EL (cell line): ENCODE measurements around the gene TRIM2.

Source experiments
- DNase-seq: peaks from one replicate; pipeline ENCODE4 v3.0.0-alpha.2; 2016

TRIM2 gene

DNA sequence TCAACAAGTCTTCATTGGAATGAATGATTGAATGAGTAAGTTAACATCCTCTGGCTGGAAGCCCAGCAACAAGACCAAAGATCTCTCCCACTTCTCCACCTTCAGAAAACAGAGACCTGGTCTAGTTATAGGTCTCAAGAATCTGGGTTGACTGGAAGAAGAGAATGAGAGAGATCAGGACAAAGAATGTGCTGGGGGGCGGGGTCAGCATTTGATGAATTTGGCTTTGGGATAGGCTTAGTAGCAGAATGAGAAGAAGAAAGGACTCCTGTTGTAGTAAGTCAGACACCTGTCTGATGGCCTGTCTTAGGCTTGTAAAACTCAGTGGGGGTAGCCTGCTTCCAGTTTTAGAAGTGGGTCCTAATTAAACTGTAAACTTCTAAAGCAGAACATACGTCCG, 51.0 kb downstream of the TRIM2 start:
- DNase-seq, result no peak

DNA sequence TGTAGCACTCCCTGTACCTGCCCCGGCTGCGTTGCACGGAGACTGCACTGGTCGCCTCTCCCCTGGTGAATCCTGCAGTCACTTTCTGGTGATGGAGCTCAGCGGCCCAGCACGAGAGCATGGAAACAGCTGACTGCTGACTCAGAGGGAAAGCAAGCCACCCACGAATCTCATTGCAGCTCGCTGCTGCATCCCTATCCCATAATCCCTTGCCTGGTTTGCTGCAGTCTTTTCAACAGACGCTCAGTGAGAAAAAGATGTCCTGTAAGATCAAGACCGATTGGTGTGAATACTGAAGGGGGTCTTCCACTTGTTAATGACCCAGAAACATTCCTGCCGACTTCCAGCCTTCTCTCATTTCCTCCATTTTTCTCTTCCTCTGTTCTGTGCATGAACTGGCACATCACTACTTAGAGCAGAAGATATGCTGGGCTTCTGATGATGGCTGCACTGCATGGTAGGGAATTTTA, 52.9 kb downstream of the TRIM2 start:
- peak; percentile 44 for DNase-seq

DNA sequence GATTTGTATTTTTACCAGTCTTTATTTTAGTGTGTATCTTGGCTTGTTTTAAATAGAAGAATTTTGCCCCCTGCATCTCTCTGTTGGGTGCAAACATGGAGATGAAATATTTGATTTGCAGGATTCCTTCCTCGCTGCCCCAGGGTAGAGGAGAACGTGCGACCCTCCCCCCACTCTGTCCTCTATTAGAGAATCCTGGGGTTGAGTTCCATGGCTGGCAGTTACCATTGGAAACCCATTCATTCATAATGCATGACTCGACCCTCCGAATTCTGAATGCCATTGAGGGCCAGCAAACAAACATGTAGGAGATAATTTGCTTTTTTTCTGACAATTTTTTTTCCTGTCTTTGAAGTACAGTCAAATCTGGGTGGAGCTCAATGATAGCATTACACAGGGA, 53.7 kb downstream of the TRIM2 start:
- DNase-seq, result peak; percentile 32

DNA sequence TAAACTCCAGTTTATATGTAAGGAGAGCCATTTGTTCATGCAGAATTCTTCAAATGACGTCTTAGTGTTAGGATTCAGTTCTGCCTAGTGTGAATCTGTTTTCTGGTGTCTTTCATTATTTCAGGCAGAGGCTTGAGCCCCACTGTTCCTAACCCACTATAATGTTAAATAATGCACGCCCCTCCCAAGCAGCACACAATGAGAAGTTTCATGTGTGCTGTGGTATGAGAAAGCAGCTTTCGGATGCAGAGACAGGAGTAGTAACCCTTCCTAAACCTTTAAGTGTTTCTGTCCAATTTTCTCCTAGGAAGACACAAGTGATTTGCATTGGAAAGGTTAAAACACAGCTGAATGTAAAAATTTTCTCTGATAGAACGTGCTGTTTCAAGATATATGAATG, 54.5 kb downstream of the TRIM2 start:
- DNase-seq, result no peak

DNA sequence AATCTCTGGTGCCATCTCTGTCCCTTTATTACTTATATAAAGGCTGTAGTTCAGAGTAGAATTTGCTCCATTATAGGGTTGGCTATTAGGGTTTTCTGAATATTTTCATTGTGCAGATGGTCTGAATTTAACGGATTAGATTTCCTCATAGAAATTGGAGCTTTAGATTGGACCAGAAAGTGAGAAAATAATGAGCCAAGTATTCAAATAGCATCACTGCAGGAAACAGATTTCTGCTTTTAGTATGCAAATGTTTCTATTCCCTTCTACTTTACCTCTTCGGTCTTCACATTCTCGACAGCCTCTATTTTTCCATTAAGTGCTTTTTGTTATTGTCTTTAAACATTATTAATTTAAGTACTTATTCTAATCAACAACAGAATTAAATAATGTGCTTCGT, 55.4 kb downstream of the TRIM2 start:
- DNase-seq, result no peak

DNA sequence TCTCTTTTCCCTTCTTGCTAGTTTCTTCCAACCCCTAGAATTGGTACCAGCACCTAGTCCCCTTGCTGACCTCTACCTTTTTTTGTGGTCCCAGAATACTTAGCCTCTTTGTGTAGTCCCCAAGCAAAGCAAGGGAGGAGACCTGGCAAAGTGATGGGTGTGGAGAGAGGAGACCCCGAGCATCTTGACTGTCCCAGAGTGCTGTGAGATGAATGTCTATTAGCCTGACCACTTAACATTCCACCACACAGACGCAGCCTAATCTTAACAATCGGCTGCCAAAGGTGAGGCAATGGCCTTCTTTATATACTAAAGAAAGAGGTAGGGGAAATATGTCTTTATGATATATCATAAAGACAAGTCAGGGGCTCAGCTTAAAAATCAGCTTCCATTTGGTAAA, 55.9 kb downstream of the TRIM2 start:
- DNase-seq, result no peak

DNA sequence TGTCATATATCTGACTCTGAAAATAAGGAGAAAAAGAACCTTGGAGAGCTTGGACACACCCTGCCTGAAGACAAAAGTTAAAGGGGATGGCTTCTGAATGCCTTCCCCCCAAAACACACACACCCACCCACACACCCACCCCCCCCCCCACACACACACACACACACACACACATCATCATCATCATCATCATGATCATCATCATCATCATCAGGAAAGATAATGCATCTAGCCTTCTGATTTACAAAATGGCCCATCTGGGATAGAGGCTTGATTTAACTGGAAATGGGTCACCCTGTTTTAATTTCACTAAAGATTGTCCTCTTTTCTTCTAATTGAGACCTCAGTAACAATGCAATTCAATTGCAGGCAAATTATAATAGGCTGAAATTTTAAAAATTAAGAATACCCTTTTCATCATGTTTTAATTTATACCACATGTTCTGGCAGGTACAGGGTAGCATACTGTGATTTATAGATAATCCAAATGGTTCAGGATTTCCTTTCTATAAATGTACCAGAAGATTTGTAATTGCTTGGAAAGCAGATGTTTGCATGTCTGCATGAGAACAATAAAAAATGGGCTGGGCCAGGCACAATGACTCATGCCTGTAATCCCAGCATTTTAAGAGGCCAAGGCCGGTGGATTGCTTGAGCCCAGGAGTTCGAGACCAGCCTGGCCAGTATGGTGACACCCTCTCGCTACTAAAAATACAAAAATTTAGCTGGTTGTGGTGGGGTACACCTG, 56.5 kb downstream of the TRIM2 start:
- DNase-seq, result peak; percentile 22

DNA sequence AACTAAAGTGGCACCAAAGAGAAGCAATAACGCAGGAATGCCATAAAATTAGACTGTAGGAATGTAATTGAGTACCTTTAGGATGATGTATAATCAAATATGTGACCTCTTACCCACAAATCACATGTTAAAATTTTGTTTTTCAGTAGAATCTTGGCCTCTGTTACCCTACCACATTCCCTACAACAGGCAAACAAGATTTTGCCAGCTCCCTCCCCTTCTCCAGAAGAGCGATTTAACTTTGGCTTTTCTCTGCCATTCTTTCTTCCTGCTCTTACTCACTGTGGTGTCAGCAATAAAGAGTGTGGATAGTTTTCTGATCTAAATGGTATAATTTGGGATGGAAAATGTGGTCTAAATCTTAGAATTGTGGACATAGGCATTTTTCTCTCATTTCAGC, 57.2 kb downstream of the TRIM2 start:
- DNase-seq, result no peak

DNA sequence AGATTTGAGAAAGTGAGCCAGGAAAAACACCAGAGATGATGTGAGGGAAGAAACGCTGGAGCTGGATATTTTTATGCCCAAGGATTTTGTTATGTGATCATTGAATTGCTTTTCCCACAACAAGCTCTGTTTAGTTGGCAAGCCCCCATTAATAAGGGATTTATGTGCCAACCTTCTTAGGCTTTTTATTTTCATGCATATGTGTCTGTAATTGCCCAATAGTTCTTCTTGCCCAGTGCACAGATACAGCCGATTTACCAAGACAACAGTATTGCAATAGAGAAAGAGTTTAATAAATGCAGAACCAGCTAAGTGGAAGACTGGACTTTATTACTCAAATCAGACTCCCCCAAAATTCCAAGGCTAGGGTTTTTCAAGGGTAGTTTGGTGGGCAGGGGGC, 57.7 kb downstream of the TRIM2 start:
- DNase-seq, result no peak

DNA sequence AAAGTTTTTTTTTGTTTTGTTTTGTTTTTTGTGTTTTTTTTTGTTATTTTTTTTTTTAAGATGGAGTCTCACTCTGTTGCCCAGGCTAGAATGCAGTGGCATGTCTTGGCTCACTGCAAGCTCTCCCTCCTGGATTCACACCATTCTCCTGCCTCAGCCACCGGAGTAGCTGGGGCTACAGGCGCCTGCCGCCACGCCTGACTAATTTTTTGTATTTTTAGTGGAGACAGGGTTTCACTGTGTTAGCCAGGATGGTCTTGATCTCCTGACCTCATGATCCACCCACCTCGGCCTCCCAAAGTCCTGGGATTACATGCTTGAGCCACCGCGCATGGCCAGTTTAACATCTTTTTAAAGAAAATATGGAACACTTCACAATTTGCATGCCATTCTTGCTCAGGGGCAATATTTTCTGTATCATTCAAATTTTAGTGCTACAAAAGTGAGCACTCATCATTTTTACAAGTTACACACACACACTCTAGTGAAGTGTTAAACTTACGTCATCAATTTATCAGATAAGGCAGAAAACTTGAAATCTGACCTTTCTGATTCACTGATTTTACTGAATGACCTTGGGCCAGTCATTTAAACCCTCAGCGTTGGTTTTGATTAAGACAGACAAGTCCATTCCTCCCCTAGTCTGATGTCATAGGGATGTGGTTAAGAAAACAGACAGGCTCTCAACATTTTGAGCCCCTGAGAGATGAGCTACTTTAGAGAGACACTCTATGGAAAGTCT, 61.2 kb downstream of the TRIM2 start:
- no peak for DNase-seq

DNA sequence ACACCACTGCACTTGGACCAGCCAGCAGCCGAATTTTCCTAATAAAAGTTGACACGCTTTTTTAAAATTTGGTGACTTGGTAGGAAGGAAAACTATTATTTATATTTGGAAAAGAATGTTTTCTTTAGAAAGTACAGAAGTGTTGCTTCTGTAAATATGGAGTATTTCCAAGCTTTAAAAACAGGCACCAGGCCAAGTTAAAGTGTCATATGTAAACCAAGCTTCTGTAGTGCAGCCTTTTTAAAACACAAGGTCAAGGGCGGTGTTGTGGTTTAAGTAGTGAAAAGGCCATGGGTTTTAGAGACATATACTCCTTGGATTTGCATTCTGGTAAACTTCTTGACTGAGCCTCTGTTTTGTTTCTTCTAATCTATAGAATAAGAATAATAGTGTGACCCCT, 62.7 kb downstream of the TRIM2 start:
- DNase-seq, result no peak

DNA sequence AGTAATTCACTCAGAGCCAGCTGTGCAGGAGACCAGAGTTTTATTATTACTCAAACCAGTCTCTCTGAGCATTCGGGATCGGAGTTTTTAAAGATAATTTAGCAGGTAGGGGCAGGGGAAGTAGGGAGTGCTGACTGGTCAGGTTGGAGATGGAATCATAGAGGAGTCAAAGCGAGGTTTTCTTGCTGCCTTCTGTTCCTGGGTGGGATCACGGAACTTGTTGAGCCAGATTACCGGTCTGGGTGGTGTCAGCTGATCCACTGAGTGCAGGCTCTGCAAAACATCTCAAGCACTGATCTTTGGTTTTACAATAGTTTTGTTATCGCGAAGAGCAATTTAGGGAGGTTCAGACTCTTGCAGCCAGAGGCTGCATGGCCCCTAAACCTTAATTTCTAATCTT, 63.6 kb downstream of the TRIM2 start:
- no peak for DNase-seq

DNA sequence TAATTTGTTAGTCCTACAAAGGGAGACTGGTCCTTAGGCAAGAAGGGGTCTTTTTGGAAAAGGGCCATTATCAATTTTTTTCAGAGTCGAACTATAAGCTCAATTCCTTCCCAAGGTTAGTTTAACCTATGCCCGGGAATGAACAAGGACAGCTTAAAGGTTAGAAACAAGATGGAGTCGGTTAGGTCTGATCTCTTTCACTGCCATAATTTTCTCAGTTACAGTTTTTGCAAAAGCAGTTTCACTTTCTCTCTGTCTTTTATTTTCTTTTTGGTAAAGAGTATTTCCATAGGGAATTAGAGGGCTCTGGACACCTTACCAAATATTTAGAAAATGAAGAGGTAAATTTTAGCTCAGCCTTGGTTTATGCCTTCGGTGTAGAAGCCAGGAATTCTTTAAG, 64.1 kb downstream of the TRIM2 start:
- DNase-seq, result no peak

DNA sequence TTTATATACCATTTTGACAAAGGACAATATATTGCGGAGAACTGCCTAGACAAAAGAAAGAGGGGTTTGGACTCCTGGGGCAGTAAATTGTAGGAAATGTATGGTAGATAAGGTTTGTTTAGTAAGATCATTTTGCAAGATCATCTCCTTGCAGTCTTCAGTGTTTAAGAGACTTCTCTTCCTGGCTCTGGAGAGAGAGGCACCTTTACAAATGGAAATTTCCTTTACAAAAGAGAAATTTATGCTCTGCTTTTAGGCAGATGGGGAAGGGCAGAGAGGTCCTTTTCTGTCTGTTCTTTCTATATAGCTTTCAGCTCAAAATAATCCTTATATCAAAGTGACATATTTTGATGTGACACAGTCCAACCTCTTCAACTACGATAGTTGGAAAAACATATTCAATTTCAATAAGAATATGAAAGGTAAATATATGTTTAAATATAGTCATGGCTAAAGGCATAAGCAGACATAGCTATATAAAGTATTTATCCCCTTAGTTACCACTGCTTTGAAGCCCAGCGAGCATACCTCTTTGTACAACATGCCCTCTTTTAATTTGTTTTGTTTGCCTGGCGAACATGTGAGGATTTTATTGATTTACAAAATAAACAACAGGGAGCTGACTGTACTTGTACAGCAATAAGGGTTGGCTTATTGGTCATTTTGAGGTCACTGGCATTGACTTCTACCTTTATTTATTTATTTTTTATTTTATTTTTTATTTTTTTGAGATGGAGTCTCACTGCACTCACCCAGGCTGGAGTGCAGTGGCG, 65.2 kb downstream of the TRIM2 start:
- no peak for DNase-seq

DNA sequence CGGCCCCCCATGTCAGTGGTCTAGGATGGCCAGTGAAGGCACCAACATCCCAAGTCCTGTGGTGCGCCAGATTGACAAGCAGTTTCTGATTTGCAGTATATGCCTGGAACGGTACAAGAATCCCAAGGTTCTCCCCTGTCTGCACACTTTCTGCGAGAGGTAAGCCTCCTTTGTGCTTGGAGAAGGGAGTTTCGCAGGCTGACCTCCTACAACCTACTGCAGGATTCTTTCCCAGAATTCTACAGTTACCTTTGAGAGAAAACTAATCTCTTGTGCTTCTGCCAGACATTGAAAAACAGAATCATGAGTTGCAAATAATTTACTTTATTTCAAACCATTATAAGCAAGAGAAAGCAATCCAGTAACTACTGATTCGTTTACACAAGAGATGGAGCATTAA, 66.1 kb downstream of the TRIM2 start:
- no peak for DNase-seq

DNA sequence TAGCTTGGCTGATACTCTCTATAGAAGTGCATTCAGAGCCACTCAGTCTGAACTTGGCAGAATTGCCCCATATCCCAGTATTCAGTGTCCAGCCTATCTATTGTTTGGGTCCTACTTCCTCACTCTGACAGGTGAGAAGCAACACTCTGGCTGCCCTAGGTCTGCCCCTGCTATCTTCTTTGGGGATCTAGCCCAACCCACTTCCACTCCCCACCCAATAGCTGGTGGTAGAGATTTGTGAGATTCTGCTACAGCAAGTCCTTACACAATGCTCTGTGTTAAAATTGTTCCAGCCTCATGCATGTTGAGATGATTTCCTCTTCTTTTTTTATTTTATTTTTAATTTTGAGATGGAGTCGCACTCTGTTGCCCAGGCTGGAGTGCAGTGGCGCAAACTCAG, 67.6 kb downstream of the TRIM2 start:
- DNase-seq, result no peak

DNA sequence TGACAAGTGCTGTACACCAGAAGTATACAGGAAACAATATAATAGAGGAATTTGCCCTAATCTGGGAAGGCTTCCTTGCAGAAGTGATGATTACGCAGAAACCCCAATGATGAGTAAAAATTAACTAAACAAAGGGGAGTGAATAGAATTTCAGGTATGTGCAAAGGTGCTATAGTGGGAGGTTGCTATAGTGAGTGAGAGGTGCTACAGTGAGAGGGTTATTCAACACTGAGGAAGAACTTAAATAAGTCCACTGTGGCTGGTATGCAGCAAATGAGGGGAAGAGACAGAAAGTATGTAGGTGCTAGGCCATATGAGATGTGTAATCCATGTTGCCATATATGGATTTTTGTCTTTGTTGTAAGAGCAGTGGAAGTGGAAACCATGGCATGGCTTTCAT, 69.5 kb downstream of the TRIM2 start:
- DNase-seq, result no peak

DNA sequence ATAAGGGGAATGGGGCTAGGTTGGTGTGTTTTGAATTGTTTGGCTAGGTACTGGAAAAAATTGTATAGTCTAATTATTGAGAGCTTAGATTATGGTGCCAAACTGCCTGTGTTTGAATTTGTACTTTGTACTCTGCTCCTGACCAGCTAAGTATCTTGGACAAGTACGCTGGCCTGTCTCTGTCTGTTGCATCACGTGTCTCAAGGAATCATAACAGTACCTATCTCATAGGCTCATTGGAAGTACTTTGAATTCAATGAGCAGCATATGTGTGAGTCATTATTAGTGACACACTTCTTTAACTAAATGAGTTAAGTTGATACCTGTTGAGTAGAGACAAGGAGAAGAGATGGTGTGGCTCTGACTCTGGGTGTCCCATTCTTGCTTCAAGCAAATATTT, 70.7 kb downstream of the TRIM2 start:
- no peak for DNase-seq

DNA sequence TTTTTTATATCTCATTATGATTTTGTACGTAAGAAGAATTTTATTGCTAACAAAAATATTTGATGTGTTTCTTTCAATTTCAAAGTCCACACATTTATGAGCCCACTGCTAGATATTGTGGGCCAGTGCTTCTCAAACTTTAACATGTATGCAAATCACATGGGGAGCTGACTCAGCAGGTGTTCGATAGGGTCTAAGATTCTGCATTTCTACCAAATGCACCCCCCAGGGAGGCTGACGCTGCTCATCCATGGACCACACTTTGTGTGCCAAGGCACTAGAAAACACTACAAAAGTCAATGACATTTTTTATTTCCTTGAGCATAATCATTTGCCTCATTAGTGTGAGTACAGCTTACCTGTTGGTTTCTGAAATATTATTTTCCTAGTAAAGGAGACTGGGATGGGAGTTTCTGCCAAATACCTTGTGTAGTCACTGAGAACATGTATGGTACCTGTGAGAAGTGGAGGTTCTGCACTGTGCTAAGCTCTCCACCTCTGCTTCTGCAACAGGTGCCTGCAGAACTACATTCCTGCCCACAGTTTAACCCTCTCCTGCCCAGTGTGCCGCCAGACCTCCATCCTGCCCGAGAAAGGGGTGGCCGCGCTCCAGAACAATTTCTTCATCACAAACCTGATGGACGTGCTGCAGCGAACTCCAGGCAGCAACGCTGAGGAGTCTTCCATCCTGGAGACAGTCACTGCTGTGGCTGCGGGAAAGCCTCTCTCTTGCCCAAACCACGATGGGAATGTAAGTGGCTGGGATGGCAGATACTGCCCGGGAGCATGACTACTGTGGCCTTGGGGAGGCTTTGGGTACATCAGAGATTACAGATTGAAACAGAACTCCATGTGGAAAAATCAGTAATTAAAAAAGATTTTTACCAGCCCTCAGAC, 71.4 kb downstream of the TRIM2 start:
- DNase-seq, result no peak

DNA sequence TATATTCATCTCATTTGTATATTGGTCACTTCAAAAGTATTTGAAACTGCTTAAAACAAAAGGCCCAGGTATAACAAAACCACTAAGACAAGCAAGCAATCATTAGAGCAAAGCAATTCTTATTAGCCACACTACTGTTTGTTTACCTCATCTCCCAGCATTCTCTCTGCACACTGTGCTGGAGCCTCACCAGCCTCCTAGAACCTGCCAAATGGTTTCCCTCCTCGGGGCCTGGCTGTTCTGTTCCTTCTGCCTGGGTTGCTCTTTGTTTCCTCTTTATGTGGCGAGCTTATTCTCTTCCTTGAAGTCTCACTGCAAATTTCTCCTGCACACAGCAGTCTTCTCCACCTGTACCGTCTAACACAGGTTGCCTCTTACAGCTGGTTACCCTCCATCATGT, 72.7 kb downstream of the TRIM2 start:
- no peak for DNase-seq

DNA sequence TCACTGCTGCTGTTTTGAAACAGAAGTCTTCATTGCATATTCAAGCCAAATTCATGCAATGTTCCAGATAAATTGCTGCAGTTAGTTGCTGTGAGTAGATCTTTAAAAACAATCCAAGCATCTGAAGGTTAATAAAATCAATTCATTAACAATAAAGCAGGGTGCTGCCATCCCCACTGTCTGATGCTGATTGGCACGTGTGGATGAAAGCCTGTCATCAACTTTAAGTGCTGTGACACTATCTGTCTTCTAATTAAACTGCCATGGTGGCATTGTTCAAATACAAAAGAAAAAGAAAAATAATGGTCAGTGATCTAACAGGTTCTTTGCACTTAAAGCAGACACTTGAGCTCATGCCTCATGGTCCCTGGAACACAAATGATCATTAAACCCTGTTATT, 77.2 kb downstream of the TRIM2 start:
- DNase-seq, result no peak

DNA sequence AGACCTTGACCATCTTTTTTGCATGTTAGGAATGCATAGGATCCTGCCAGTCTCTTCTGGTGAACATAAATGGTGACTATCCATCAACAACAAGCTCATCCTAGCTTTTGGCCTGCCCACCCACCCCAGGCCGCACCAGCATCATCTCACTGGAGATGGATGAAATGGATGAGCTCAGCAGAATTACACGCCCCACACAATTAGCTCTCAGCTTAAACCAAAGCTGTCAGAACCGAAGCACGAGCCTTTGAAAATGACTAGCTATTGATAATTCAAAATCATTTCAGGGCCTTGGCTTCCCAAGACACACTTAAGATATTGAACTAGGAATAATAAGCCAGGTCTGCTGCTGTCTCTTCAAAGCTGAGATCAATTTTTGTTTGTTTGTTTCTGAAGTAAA, 77.8 kb downstream of the TRIM2 start:
- DNase-seq, result no peak

DNA sequence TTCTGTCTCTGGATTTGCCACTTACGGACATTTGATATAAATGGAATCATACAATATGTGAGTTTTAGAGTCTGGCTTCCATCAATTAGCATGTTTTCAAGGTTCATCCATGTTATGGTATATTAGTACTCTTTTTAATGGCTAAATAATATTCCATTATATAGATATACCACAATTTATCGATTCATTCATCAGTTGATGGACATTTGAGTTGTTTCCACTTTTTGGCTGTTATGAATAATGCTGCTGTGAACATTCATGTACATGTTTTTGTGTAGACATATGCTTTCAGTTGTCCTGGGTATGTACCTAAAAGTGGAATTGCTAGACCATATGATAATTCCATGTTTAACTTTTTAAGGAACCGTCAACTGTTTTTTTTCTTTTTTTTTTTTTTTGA, 79.0 kb downstream of the TRIM2 start:
- DNase-seq, result no peak
